Ecto neural progenitor cell (in vitro differentiated cells): ENCODE measurements around the gene RGPD4.
"Not testable (repeated sequence)": the region's sequence is repeated elsewhere in the genome, so short reads cannot be mapped to it uniquely, and the experiment has no call there.

Experiments used
- DNase-seq: peaks from one replicate; pipeline ENCODE4 v3.0.0-alpha.2; 2018; ENCODE audit warnings: low spot score

The RGPD4 gene

DNA sequence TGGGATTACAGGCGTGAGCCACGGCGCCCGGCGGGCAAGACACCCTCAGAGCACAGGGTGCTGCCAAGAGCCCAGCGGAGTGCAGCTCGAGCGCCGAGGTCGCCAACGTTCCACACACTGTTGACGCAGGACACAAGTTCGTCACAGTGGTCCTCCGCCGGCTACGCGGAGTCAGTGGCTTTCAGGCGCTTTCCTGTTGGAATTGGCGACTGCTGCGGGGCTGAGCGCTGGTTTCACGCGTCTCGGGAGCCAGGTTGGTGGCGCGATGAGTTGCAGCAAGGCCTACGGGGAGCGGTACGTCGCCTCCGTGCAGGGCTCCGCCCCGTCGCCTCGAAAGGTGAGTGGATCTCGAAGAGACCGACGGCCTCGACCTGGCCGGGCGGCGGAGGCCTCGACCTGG, at the start of gene RGPD4:
Gene RGPD4 (plus strand): TSS at position 144 of the 400 bp plus-strand sequence. CDS start 122 bp downstream, at position 266.
- DNase-seq, result not testable (repeated sequence)

DNA sequence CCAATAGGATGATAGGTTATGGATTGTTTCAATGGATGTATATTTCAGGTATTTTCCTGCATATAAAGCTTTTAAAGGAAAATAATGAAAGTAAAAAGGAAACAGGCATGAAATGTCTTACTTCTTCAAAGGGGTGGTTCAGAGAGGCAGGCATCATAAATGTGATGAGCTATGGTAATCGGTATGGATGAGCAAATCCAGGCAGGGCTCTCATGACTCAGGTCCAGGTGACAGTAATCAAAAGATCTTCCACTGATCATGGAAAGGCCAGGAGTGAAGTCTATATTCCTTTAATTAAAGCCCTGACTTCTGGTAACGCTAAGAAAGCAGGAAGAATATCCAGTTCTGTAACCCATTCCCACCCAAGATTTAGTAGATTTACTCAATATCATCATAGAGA, 48.7 kb upstream of the RGPD4 start:
- no peak for DNase-seq

DNA sequence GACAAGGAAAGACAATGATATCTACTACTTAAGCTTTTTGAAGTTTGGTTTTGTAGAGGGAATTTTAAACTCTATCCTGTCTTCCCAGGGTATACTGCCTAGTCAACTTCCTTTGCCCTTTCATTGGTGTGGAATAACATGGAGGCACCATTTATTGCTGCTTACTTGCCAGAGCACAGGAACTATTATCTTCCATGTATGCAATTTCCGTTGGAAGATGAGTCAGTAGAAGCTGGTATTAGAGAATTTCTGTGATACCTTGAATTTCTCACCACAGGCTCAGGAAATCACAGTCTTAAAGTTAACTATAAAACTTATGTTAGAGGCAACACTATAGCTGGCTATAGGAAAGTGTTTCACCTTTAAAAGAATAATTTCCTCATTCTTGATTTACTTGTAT, 40.9 kb upstream of the RGPD4 start:
- DNase-seq, result no peak

DNA sequence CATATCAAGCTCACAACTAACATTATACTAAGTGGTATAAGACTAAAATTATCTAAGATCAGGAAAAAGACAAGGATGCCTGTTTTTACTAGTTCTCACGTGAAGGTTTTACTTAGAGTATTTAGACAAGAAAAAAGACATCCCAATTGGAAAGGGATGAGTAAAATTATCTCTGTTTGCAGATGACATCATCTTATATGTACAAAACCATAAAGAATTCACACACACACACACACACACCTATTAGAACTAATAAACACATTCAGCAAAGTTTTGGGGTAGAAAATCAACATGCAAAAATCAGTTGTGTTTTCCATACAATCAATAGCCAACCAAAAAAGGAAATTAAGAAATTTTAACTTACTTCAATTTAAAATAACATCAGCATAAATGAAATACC, 35.9 kb upstream of the RGPD4 start:
- no peak for DNase-seq

DNA sequence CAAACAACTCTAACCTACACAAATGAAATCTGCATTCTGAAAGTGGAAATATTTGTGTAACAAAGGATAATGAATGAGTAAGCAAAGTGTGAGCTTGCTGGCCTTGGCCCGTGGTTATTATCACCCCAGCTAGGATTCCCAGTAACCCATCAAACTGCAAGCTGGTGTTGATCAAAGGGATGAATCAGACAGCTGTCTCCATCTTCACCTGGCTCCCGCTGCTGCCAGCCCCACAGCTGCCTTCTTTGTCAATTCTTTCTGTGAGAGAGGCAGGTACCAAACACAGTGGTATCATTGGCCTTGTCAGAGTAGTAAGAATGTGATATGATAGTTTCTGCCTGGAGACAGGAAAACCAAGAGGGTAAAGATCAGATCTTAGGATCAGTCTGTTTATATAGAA, 25.2 kb upstream of the RGPD4 start:
- DNase-seq, result no peak

DNA sequence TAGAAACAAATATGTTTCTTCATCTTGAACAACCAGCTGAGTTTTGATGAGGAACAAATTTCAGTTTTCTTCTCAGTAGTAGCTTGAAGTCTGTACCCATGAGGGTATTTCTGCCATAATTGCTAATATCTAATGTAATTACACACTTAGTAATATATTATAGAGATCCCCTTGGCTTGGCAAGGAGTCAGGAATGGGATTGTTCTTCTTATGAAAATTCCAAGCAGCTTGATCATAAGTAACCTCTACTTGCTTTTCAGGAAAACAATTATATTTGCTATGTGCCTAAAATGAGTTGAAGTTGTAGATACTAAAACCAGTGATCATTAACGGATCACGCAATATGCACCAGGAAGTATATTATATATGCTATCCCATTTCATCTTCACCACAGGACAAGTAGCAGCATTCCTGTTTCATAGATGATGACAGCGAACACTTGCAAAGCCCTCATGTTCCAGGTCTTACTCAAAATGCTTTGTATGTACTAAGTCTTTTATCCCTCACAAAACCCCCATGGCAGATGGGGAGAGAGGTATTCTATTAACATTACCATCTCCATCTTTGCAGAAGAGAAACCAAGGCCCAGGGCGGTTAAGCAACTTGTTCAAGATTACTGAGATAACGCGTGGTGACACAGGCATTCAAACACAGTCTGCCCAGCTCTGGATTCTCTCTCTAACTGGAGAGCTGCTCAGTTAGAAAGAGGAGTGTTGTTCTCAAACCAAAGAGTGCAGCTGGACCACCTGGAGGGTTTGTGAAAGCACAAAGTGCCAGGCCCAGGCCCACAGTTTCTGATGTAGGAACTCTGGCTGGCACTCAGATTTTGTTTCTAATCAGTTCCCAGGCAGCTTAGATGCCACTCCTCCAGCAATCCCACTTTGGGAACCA, 21.8 kb upstream of the RGPD4 start:
- DNase-seq, result no peak

DNA sequence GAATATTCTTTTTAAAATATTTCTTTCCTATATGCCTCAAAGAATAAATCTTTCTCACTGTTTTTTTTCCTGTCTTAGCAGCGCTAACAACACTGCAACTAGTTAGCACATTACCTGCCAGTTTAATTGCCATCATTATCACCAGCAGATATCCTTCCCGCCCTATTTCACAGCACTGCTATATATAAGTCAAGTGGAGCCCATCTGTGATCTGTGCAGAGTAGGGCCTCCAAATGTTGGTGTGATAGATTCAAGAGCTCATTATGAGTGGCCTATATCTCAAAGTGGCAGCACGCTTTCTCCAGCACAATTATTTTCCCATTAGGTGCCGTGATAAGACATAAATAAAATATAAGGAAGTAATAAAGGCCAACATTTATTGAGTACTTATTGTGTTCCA, 19.8 kb upstream of the RGPD4 start:
- DNase-seq, result no peak

DNA sequence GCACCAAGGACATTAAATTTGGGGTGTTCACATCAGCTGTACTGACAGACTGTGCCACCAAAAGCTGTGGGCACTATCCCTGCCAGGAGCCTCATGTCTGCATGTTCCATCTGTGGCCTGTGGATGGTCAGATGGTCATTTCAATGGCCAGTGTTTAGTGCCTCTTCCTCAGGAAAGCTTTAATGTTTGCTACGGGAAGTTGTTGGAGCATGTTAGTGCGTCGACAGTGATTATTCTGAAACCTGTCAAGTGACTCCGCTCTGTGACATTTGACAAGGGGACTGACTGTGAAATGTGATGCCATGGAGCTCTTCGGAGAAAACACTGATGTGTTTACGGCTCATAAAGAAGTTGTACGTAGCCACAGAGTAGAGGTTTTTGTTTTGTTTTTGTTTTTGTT, 18.7 kb upstream of the RGPD4 start:
- DNase-seq, result no peak

DNA sequence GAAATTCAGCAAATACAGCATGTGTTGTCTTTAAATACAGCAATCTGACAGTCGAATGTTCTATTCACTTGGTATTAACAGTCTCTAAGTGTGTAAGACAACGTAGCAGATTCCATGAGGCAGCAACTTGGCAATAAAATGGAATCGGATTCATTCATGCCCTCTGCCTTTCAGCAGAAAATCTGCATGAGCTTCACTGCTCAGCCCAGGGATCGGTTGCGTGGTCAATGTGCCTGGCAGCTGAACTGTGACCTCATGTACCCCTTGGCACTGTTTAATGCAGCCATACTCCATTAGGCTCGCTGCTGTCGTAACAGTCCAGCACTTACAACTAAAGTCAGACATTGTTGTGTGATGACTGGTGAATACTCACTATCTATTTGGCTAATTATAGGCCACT, 17.7 kb upstream of the RGPD4 start:
- no peak for DNase-seq

DNA sequence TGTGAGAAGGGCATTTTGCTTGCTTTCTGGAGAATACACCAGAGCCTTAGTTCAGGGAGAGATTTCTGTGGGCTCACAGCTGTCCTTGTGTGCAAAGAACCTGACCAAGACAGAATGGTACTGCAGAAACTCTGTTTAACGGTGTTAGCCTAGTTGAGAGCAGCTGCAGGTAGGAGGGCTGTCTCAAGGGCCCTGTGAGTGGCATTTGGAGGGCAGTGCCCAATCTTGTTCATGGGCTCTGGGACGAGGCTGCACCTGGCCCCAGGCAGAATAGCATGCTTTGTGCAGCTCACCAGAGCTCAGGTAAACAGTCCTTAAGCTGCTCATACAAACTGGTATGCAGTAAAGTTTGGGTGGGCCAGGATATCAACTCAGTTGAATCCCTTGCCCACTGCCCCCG, 16.9 kb upstream of the RGPD4 start:
- no peak for DNase-seq

DNA sequence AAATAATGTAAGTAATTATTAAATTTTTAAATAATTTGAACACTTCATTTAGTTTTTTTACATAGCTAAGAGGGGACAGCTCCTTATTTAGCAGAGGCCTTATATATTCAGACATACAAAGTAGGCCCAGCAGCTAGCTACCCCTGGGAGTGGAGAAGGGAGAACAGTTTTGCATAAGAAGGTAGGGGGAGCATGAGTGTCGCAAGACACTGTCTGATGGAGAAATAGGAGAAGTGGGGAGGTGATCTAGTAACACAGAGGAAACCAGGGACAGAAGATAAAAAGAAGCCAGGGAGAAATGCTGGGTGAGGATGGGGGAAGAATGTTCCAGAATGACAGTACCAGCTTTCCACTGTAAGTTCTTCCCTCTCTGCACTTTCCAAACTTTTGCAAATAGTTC, 16.0 kb upstream of the RGPD4 start:
- no peak for DNase-seq

DNA sequence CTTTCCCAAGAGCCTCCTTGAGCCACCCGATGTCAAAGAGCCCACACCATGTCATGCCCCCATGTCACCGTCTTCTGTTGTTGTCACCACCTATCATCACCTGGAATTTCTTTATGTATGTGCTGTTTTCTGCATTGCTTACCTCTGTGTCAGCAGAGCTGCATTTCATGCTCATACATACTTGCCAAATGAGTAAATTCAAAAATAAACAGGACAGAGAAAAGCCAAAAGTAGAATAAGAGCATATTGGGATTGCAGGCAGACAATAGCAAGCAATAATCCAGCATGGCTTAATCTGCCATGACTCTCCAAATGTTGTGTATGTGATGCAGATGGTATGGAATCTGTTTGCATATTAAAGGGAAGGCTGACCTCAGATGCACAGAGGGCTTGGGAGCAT, 15.3 kb upstream of the RGPD4 start:
- DNase-seq, result no peak

DNA sequence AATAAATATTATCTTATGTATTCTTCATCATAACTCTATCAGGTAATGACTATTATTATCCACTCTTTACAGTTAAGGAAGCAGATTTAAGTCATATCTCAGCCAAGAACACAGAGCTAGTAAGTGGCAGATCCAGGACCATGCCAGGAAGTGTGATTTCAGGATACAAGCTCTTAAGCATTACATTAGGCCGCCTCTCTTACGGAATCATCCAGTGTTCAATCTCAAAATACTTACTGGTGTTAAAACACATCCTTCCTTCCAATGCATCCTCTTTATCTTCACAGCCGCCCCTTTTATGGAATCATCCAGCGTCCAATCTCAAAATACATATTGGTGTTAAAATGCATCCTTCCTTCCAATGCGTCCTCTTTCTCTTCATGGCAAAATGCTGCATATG, 14.7 kb upstream of the RGPD4 start:
- DNase-seq, result no peak

DNA sequence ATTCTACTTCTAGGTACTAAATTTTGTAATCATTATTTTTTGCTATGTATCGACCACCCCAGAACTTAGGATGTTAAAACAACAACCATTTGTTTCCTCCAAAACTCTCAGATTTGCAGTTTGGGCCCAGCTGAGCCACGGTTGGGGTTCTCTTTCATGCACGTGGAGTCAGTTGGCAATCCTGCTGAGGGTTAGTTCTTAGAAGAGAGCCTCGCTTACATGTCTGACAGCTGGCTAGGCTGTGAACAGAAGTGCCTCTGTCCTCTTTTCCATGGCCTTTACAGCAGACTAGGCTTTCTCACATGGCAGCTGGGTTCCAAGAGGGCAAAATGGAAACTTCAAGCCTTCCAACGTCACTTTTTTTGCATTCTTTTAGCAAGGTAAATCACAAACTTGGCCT, 9.3 kb upstream of the RGPD4 start:
- DNase-seq, result no peak

DNA sequence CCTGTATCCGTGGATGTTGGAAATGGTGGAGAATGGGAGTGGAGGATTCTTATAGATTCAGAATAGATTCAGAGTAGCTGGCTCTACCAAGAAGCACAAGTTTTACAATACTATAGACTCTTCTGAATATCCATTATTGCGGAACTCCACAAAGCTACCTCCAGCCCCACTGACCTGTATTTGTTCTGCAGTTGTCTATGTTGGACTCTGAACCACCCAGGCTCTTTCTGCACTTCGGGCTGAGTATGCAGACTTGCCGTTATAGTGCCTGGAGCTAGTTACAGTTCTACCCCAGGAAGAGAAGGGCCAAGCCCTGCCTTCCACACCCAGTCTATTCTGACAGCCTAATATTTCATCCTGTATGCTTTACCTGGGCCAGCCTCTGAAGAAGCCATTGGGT, 4.4 kb upstream of the RGPD4 start:
- no peak for DNase-seq

DNA sequence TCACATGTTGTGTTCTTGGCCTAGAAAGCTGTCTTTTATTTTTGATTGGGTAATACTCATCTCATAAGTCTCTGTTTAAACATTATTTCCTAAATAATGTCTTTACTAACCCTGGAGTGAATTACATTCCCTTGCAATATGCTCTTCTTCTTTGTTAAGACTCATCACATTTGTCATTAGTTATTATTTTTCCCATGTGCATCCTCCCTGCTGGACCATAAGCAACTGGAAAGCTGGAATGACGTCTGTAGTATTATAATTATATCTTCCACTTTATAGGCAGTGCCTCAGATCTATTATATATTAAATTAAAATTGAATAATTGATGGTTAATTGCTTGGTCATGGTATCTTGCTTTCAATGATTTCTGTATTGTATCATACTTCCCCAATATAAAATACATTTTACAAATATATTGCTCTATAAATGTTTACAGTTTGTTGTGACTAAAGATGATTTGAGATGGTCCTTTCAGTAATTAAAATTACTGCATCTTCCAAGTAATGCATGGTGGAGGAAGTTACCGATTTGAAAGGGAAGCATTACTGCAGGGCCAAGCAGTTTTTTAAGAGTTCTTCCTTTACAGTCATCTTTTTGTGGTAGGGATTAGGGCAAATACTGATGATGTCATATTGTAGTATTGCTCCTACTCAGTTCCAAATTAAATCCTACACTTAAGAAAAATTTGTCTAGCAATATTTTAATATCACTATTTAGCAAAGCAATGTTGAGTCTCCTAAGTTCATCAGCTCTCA, 2.1 kb upstream of the RGPD4 start:
- DNase-seq, result no peak

DNA sequence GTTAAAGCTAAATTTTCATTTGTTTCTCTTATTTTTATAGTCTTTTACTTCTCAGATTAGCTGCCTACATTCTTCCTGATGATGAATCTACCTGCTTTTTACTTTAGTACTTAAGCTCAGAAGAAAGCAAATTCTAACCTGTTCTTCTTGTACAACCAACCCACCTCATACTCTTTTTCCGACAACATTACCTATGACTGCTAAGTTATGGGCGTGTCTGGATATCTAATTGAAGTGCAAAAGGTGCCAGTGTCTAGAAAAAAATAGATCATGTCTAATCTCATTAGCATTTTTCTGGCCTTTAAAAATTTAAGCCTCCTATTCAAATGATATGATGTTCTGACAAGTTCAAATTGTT, 1.5 kb upstream of the RGPD4 start:
- no peak for DNase-seq

DNA sequence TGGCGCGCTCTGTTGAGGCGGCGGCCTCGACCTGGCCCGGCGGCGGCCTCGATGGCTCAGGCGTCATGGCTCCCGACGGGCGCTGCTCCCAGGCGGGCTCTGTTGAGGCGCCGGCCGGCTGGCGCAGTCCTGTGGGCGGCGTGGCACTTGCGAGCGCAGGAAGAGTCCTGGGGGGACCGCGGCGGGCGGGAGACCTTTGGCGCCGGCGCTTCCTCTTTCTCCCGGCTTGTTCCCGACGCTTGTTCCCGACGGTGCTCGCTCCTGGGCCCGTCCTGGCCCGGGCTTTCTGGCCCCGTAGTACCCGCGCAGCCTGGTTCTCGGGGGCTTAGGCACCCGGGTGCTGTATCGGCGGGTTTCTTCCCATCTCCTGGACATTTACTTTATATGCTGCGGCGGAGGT, 2.8 kb downstream of the RGPD4 start:
- not testable (repeated sequence) for DNase-seq

DNA sequence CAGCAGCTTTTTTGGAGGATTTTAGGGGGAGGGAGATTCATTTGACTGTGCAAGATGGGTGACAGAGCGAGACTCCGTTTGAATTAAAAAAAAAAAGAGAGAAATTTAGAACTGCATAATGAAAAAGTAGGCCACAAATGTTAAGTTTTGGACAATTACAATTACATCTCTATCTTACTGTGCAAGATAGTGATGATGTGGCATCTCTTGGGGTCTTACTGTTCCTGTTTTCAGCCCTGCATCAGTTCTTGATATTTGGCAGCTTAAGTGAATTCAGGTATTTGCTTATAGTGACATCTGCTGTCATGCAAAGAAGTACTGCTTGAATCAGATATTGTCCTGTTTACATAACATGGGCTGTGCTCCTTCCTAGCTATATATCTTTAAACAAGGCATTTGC, 6.5 kb downstream of the RGPD4 start:
- not testable (repeated sequence) for DNase-seq

DNA sequence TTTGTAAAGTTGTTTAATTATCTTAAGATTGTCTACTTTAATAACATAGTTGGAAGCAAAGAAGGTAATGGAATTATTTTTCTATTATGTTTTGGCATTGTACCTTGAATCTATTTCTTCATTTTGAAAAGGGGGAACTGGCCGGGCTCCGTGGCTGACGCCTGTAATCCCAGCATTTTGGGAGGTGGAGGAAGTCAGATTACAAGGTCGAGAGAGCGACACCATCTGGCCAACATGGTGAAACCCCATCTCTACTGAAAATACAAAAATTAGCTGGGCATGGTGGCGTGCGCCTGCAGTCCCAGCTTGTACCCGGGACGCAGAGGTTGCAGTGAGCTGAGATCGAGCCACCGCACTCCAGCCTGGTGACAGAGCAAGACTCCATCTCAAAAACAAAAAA, 6.9 kb downstream of the RGPD4 start:
- not testable (repeated sequence) for DNase-seq

DNA sequence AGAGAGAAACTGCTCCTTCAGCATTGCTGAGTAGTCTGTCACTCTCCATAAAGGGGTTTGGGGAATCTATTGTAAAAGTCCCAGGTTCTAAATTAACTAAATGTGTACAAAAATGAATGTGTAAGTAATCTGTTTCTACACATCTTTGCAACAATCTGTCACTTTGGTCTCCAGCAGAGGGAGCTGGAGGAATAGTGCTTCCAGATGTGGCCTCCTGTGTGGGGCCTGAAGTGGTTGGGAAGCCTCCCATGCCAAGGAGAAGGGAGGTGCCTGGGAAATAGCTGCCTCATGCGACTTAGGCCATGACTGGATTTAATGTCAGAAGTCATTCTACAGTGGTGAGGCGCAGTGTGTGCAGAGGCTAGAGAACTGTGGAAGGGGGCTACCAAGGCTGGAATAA, 89.4 kb downstream of the RGPD4 start:
- DNase-seq, result not testable (repeated sequence)

DNA sequence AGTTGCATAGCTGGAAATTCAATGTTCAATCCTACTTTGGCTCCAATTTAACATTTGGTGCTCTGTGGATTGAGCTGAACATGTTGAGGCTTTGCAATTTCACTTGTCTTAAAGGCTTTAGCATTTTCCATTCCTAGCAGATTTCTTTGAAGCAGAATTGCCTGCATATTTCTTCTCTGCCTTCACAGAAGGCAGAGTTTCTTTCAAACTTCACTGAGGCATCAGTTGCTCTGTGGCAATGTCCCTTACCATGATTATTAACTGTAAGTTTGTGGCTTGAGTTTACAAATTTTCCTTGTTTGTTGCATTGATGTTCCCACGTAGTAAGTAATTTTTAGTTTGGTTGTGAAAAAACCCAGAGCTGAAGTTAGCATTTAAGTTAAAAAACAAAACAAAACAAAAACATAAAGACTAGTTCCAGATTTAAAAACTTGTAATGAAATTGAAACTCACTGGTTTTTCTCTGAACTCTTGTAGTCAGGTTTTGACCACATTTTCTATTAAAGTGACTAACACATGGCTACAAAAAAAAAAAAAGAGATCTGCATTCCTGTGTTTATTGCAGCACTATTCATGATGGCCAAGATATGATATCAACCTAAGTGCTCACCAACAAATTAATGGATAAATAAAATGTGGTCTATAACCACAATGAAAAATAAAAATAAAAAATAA, 90.1 kb downstream of the RGPD4 start:
- not testable (repeated sequence) for DNase-seq

DNA sequence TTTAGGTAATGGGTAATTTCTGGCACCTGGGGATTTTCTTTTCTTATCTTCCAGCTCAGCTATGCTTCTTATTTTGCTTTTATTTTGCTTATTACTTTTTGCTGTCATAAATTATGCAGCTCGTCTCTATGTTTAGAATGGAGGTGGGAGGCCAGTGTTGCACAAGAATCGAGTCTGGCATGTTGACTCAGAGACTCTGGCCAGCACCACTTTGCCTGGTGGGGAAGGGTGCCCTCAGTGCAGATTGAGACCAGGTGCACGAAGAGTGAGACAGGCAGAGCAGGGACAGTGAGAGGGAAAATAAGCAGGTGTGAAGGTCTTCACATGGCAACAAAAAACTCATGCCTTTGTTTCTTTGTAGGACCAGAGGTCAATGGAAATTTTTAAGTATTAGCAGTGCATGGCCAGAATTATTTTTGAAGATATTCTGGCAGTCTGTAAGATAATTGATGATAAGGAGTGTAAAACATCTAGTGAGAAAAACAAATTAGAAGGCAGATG, 100.4 kb downstream of the RGPD4 start:
- DNase-seq, result no peak
